Cortex of kidney (tissue), 1 donor: ENCODE results near the gene SENP5.
"Not testable (repeated sequence)": the region's sequence is repeated elsewhere in the genome, so short reads cannot be mapped to it uniquely, and the experiment has no call there.

Experiments
- DNase-seq: peaks from one replicate; lab custom pipeline; 2025; lab: John Stamatoyannopoulos, UW

Gene SENP5

GRCh38 chr3:196867507-196868296 is at the start of gene SENP5:
Gene SENP5 (plus strand): TSS chr3:196867920. CDS start chr3:196885182, 17,262 bp downstream.
- DNase-seq = peak; percentile 43

- DNase-seq = no peak
Measured at GRCh38 chr3:196821806-196822355, 45.8 kb upstream of the SENP5 start.

GRCh38 chr3:196829651-196830050 is 38.1 kb upstream of the SENP5 start:
- DNase-seq = not testable (repeated sequence)

GRCh38 chr3:196835086-196835485 is 32.6 kb upstream of the SENP5 start:
- DNase-seq = no peak

GRCh38 chr3:196836626-196837025 is 31.1 kb upstream of the SENP5 start:
- not testable (repeated sequence) for DNase-seq

- DNase-seq = no peak
Measured at GRCh38 chr3:196837819-196838420, 29.8 kb upstream of the SENP5 start.

- DNase-seq = not testable (repeated sequence)
Measured at GRCh38 chr3:196839351-196839750, 28.4 kb upstream of the SENP5 start.

GRCh38 chr3:196842567-196843434 is 24.9 kb upstream of the SENP5 start:
- no peak for DNase-seq

- DNase-seq = no peak
Measured at GRCh38 chr3:196843435-196844110, 24.1 kb upstream of the SENP5 start.

GRCh38 chr3:196844235-196845219 is 23.2 kb upstream of the SENP5 start:
- DNase-seq = not testable (repeated sequence)

- not testable (repeated sequence) for DNase-seq
Measured at GRCh38 chr3:196848375-196848774, 19.3 kb upstream of the SENP5 start.

GRCh38 chr3:196849180-196849741 is 18.5 kb upstream of the SENP5 start:
- no peak for DNase-seq

- DNase-seq = not testable (repeated sequence)
Measured at GRCh38 chr3:196863000-196863399, 4.7 kb upstream of the SENP5 start.

- no peak for DNase-seq
Measured at GRCh38 chr3:196867155-196867506, 589 bp upstream of the SENP5 start.

GRCh38 chr3:196868297-196868661 is 559 bp downstream of the SENP5 start:
- DNase-seq = no peak

GRCh38 chr3:196872316-196872715 is 4.6 kb downstream of the SENP5 start:
- DNase-seq = no peak

- DNase-seq = not testable (repeated sequence)
Measured at GRCh38 chr3:196874511-196875094, 6.9 kb downstream of the SENP5 start.

GRCh38 chr3:196875258-196875657 is 7.5 kb downstream of the SENP5 start:
- no peak for DNase-seq

- DNase-seq = no peak
Measured at GRCh38 chr3:196883361-196883760, 15.6 kb downstream of the SENP5 start.

GRCh38 chr3:196886144-196886543 is 18.4 kb downstream of the SENP5 start:
- no peak for DNase-seq
